Measurements from ENCODE around the gene GRIA1. TPM values are rescaled to one million over a fixed set of nuclear protein-coding genes. Genes with fewer than 3 reads are reported as not detected.

Gene GRIA1
- total and polyA plus RNA-seq, 10 of the 15 experiments (the other 5 are each of a cell fraction or from before 2014, with no cell fraction given) = 0.04 to 0.18 (median 0.04) TPM; not detected in 7

DNA sequence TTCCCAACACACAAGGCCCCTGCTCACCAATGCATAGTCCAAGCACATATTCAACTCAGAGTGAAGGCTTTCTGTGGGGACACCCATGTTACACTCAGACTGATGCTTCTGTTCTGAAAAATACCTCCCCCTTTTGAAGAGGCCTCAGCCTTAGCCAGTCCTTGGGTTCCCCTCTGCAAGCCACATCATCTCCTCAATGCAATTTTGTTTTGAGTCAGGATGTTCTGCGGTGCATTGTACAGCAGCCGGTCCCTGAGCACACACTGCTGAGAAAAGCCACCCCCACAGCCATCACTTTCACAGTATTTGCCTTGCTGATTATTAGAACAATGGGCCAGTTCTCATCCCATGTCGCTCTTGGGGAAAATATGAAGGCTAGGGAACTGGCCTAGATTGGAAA lies 307.0 kb downstream of the GRIA1 start:
- Histone ChIP-seq H2AFZ (ENCODE audit: control insufficient read depth, low read depth, low read length) (no peak overlapping the region), H3K4me2 (ENCODE audit: control insufficient read depth, insufficient read depth) (no peak overlapping the region), H3K27me3 (replicated peaks in 1 of 2; ENCODE audit: control insufficient read depth in 2 of 2, insufficient read depth in 2 of 2, low read length in 1 of 2) (no peaks in the 10 kb centered on the region), H3K79me2 (ENCODE audit: control insufficient read depth, insufficient read depth, low read length) (no peaks in the 10 kb centered on the region), H4K20me1 (ENCODE audit: control insufficient read depth, insufficient read depth) (no peaks in the 10 kb centered on the region), H3K4me1 (ENCODE audit: control insufficient read depth, insufficient read depth, low read length) (no peaks in the 10 kb centered on the region), H3K36me3 (ENCODE audit: control insufficient read depth in 2 of 2, insufficient read depth in 2 of 2, low read length in 1 of 2) (no peaks in the 10 kb centered on the region), H3K27ac (ENCODE audit: control insufficient read depth, insufficient read depth) (no peak overlapping the region), H3K9ac (ENCODE audit: control insufficient read depth, insufficient read depth, low read length) (no peak overlapping the region), H3K9me3 (replicated peaks; ENCODE audit: control insufficient read depth, insufficient read depth, low read length) (no peaks in the 10 kb centered on the region; the same call in 2 of the 3 replicates), H3K4me3 (no peak overlapping the region)
- intact Hi-C loops (cut with micrococcal nuclease; ENCODE audit: unreplicated experiment) = no loop called here
- CTCF ChIA-PET = no interaction called here
- 4% methylated on average over 3 of the region's 3 CpGs for WGBS (ENCODE audit: insufficient coverage, insufficient replicate concordance, low lambda C conversion rate, missing lambda C conversion rate)
- peak; percentile 84 for ATAC-seq
- peak; percentile 12 for DNase-seq (ENCODE audit: low read depth, low spot score)
- RAD21 ChIA-PET (ENCODE audit: unreplicated experiment) = no interaction called here
- no peak for FAIRE-seq
- BruUV-seq (replicated peaks) = no TSS peak
- POLR2A ChIA-PET = no interaction called here
- peak; percentile 40; the same call in 1 of the 2 replicates for TF ChIP-seq IRF4 (IDR thresholded peaks at IDR 0.05; ENCODE audit: low read depth, low read length)
- peak; percentile 65 for TF ChIP-seq RUNX3 (IDR thresholded peaks at IDR 0.05; ENCODE audit: low read length)
- peak; percentile 15; the same call in 1 of the 2 replicates for TF ChIP-seq CREM (IDR thresholded peaks at IDR 0.05; ENCODE audit: low read depth)
- TF ChIP-seq MAX (IDR thresholded peaks at IDR 0.05; ENCODE audit: low read depth, low read length) = no peak
- peak; percentile 55 for TF ChIP-seq JUNB (IDR thresholded peaks at IDR 0.05)
- TF ChIP-seq GATAD2B (conservative IDR thresholded peaks at IDR 0.05; ENCODE audit: low read depth) = no peak
- in situ Hi-C loops (cut with MboI) = no loop called here
- SMC1A ChIA-PET (ENCODE audit: uncharacterized antibody, unreplicated experiment) = no interaction called here

GRCh38 chr5:153798830-153799229 lies 308.4 kb downstream of the GRIA1 start:
- intact Hi-C loops (cut with micrococcal nuclease; ENCODE audit: unreplicated experiment) (no loop called here), in situ Hi-C loops (cut with MboI) (no loop called here)
- no peaks in the 10 kb centered on the region for H3K79me2 ChIP-seq (ENCODE audit: control insufficient read depth, insufficient read depth, low read length)
- H3K9me3 ChIP-seq (replicated peaks; ENCODE audit: control insufficient read depth, insufficient read depth, low read length) = no peaks in the 10 kb centered on the region; the same call in 2 of the 3 replicates
- RAD21 ChIA-PET (ENCODE audit: unreplicated experiment) = no interaction called here
- CTCF ChIA-PET = no interaction called here
- ATAC-seq = no peak
- no peak overlapping the region for H3K9ac ChIP-seq (ENCODE audit: control insufficient read depth, insufficient read depth, low read length)
- no peak for FAIRE-seq
- H3K27me3 ChIP-seq (replicated peaks in 1 of 2; ENCODE audit: control insufficient read depth in 2 of 2, insufficient read depth in 2 of 2, low read length in 1 of 2) = no peaks in the 10 kb centered on the region
- 54% methylated on average over 5 of the region's 5 CpGs for WGBS (ENCODE audit: insufficient coverage, insufficient replicate concordance, low lambda C conversion rate, missing lambda C conversion rate)
- POLR2A ChIA-PET = no interaction called here
- H3K4me3 ChIP-seq = no peak overlapping the region
- no peak overlapping the region for H3K27ac ChIP-seq (ENCODE audit: control insufficient read depth, insufficient read depth)
- no peak for DNase-seq (ENCODE audit: low read depth, low spot score)
- H3K4me1 ChIP-seq (ENCODE audit: control insufficient read depth, insufficient read depth, low read length) = no peaks in the 10 kb centered on the region
- H3K4me2 ChIP-seq (ENCODE audit: control insufficient read depth, insufficient read depth) = no peak overlapping the region
- no TSS peak for BruUV-seq (replicated peaks)
- no peaks in the 10 kb centered on the region for H3K36me3 ChIP-seq (ENCODE audit: control insufficient read depth in 2 of 2, insufficient read depth in 2 of 2, low read length in 1 of 2)
- TF ChIP-seq JUND (IDR thresholded peaks at IDR 0.05; ENCODE audit: low read depth, low read length) (no peak), SREBF1 (IDR thresholded peaks at IDR 0.05; ENCODE audit: low read length) (no peak), ZNF622 (IDR thresholded peaks at IDR 0.05) (no peak), YY1 (IDR thresholded peaks at IDR 0.05; ENCODE audit: low read depth, low read length) (no peak), SRF (IDR thresholded peaks at IDR 0.05; ENCODE audit: low read depth in 2 of 2, low read length in 2 of 2) (no peak)
- TF ChIP-seq, protein P1, sequence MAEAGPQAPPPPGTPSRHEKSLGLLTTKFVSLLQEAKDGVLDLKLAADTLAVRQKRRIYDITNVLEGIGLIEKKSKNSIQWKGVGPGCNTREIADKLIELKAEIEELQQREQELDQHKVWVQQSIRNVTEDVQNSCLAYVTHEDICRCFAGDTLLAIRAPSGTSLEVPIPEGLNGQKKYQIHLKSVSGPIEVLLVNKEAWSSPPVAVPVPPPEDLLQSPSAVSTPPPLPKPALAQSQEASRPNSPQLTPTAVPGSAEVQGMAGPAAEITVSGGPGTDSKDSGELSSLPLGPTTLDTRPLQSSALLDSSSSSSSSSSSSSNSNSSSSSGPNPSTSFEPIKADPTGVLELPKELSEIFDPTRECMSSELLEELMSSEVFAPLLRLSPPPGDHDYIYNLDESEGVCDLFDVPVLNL (IDR thresholded peaks at IDR 0.05; ENCODE audit: low read depth, low read length) = no peak
- no peak overlapping the region for H2AFZ ChIP-seq (ENCODE audit: control insufficient read depth, low read depth, low read length)
- no peaks in the 10 kb centered on the region for H4K20me1 ChIP-seq (ENCODE audit: control insufficient read depth, insufficient read depth)
- SMC1A ChIA-PET (ENCODE audit: uncharacterized antibody, unreplicated experiment) = interaction anchor here (1.1 kb wide), 1 partner anchor 33 kb away, joined by 3 read pairs; no protein-coding TSS in a partner anchor

All from GM12878 (cell line).